Mammary epithelial cell (primary cell): Measurements from ENCODE around the gene AGPAT3.

ENCODE experiments used
- EZH2 ChIP-seq: IDR thresholded peaks from 2 replicates; pipeline ENCODE4 v1.6.1; 2012; ENCODE audit warnings: low read length, inconsistent platforms, borderline replicate concordance
- TF ChIP-seq, protein P1 (sequence below), 2 donors: IDR thresholded peaks in 1 of 2; conservative IDR thresholded peaks in 1 of 2; 2 replicates each; pipeline ENCODE4 v1.5.1; 2011 to 2012; ENCODE audit warnings: inconsistent platforms in 2 of 2, low read length in 2 of 2, mild to moderate bottlenecking in 2 of 2, control low read depth in 1 of 2, low read depth in 1 of 2; ENCODE audit not compliant: insufficient read depth in 1 of 2; ENCODE audit errors: extremely low read depth in 1 of 2

DNA sequence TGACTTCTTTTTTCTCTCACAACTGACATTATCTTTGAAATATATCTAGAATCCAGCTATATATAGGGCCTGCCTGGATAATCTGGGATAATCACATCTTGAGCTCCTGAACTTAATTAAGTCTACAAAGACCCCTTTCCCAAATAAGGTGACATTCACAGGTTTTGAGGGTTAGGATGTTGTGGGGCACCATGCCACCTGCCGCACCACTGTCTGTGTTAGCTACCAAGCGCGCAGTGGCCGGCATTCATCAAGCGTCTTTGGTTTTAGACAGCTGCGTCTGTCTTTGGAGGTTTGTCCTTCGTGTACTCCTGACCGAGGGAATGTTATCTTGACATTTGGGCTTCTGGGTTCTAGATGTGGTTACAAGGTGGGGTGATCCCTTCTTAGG lies 154.5 kb downstream of the AGPAT3 start:
- TF ChIP-seq, protein P1, sequence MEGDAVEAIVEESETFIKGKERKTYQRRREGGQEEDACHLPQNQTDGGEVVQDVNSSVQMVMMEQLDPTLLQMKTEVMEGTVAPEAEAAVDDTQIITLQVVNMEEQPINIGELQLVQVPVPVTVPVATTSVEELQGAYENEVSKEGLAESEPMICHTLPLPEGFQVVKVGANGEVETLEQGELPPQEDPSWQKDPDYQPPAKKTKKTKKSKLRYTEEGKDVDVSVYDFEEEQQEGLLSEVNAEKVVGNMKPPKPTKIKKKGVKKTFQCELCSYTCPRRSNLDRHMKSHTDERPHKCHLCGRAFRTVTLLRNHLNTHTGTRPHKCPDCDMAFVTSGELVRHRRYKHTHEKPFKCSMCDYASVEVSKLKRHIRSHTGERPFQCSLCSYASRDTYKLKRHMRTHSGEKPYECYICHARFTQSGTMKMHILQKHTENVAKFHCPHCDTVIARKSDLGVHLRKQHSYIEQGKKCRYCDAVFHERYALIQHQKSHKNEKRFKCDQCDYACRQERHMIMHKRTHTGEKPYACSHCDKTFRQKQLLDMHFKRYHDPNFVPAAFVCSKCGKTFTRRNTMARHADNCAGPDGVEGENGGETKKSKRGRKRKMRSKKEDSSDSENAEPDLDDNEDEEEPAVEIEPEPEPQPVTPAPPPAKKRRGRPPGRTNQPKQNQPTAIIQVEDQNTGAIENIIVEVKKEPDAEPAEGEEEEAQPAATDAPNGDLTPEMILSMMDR (conservative IDR thresholded peaks at IDR 0.05 in 1 of 2, IDR thresholded peaks at IDR 0.05 in 1 of 2; ENCODE audit: extremely low read depth in 1 of 2, insufficient read depth in 1 of 2, low read depth in 1 of 2, low read length in 2 of 2), result no peak
- no peak for TF ChIP-seq EZH2
